DMS53 (cell line): ENCODE measurements around the gene PLEKHB2.
"Not testable (repeated sequence)": the region's sequence is repeated elsewhere in the genome, so short reads cannot be mapped to it uniquely, and the experiment has no call there.

Experiments
- DNase-seq: peaks from one replicate; lab custom pipeline; 2025; lab: John Stamatoyannopoulos, UW

PLEKHB2 gene, protein sequence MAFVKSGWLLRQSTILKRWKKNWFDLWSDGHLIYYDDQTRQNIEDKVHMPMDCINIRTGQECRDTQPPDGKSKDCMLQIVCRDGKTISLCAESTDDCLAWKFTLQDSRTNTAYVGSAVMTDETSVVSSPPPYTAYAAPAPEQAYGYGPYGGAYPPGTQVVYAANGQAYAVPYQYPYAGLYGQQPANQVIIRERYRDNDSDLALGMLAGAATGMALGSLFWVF

DNA sequence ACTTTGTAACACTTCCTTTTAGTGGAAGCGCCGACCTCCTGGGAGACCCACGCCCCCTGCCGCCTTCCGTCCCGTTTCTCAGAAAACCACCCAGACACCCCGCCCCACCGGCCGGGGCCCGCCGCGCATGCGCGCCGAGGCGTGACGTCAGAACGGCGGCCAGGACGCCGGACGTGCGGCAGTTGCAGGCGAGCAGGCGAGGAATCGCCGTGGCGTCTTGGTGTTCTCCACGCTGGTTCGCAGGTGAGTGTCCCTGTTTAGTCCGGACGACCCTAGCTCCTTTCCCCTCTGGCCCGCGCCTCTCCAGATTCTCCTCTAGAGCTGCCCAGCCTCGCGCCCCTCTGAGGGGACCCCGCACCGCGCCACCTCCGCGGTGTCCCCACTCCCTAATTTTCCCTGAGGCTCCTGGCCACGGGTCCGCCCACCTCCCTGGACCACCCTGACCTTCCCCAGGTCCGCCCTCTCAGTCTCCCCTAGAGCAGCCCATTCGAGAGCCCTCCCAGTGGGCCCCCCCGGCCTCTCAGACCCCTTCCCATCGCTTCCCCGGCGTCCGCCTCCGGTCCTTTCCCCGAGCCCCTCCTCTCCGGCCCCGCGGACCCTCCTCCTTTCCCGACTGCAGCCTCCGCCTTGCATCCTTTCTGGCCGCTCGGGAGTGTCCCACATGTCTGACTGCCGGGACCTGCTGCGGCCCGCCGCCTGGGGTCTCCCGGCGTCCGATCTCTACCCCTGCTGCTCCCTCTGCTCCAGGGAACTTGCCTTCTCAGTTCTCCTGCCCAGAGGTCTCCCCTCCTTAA is at the start of gene PLEKHB2:
PLEKHB2 (plus strand) TSS at position 181 of the 794 bp plus-strand sequence. CDS start 15,606 bp downstream, outside the sequence.
- peak; percentile 81 for DNase-seq

- DNase-seq: no peak
Measured at GRCh38 chr2:131056204-131056931, 48.8 kb upstream of the PLEKHB2 start.

DNA sequence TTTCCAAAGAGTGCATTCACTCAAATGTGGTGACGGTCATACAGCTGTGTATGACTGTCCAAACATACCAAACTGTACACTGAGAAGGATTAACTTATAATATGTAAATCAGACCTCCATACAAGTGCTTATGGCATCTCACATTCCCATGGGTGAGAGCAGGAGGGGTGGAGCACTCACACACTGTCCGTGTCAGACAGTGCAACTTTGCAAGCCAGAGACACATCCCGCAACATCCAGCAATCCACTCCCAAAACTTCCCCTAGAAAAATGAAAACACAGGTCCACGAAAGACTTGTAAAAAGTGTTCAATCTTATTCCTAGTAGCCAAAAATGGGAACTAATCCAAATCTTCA is 48.2 kb upstream of the PLEKHB2 start:
- DNase-seq: no peak

GRCh38 chr2:131058214-131058843 is 46.8 kb upstream of the PLEKHB2 start:
- DNase-seq: no peak

GRCh38 chr2:131058920-131059319 is 46.2 kb upstream of the PLEKHB2 start:
- no peak for DNase-seq

DNA sequence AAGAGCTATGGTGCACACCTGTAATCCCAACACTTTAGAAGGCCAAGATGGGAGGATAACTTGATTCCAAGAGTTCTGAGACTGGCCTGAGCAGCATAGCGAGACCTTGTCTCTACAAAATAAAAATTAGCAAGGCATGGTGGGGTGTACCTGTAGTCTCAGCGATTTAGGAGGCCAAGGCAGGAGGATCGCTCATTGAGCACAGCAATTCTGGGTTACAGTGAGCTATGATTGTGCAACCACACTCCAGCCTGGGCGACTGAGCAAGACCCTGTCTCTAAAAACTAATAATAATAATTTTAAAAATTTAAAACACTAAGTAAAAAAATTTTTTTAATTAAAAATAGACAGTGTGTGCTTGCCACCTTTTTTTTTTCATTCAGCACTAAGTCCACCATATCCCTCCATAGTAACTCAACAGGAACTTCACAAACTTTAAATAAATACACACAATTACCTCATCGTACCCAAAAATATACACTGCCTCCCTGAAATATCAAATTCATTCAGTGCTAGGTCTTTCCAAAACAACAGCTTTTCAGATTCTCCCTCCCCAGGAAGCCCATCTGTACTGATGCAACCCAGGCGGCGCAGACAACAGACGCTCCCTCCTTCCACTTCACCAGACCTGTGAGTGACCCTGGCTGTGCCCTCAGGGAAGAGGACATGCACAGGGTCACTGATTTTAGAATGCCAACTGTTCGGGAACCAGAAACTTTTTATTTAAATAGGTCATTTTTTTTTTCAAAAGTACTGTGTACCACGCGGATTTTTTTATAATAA is 41.4 kb upstream of the PLEKHB2 start:
- DNase-seq: no peak

DNA sequence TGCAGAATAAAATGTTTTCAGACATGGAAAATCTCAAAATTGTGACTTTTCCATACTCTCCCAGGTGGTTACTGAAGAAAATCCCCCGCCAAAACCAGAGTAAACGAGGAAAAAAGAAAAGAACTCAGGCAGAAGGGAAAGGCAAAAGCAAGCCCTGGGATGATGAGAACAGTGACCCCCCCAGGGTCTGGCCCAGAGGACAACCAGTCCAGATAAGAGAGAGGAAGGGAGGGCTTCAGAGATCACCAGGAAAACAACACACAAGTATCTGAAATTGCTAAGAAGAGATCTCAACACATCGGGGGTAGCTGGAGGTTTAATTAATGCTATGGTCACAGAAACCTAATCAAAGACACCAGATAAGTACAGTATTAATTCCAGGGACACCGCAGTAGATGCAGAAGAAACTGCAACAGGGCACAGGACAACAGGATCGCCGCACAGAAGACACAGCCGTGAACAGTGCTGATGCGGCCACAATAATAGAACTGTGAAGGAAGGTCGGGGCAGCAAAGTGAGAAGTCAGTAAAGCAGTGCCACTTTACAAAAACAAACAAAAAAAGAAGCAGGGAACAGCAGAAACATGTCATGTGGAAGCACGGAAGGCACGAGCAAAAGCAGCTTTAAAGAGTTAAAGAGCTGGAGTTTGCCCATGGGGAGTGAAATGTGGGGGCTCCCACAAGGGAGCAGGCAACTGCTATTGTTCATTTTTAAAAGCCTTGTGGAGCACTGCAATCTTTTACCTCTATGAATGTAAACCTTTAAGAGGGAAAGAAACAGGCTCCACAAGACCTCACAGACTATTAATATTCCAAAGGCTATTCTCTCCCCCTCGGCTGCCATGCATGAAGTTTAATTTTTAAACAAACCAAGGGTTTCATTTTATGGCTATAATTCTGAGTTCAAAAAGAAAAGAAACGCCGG is 40.3 kb upstream of the PLEKHB2 start:
- no peak for DNase-seq

DNA sequence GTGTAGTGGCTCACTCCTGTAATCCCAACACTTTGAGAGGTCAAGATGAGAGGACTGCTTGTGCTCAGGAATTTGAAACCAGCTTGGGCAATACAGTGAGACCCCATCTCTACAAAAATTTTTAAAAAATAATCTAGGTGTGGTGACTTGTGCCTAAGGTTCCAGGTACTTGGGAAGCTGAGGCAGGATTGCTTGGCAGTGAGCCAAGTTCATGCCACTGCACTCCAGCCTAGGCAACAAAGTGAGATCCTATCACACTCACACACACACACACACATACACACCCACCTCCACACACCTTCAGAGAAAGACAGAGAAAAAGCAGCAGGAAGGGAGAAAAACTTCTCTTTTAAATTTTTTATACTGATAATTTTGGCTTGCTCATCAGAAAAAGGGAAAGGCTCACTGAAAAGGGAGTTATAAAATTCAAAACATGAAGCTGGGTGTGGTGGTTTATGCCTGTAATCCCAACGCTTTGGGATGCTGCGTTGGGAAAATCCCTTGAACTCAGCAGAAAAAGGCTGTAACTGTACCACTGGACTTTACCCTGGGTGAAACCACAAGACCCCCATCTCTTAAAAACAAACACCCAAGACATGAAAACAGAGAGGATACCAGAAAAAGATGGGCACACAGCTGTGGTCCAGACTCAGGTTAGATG is 37.5 kb upstream of the PLEKHB2 start:
- DNase-seq: no peak

DNA sequence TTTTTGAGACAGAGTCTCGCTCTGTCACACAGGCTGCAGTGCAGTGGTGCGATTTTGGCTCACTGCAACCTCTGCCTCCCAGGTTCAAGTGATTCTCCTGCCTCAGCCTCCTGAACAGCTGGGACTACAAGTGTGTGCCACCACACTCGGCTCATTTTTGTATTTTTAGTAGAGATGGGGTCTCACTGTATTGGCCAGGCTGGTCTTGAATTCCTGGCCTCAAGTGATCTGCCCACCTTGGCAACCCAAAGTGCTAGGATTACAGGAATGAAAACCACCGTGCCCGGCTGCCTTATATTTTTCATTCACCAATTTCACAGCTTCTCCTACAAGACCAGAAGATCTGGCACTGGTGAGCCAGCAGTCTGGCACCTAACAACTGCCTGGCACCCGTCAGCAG is 37.0 kb upstream of the PLEKHB2 start:
- DNase-seq: not testable (repeated sequence)

GRCh38 chr2:131075578-131075977 is 29.6 kb upstream of the PLEKHB2 start:
- DNase-seq: not testable (repeated sequence)

DNA sequence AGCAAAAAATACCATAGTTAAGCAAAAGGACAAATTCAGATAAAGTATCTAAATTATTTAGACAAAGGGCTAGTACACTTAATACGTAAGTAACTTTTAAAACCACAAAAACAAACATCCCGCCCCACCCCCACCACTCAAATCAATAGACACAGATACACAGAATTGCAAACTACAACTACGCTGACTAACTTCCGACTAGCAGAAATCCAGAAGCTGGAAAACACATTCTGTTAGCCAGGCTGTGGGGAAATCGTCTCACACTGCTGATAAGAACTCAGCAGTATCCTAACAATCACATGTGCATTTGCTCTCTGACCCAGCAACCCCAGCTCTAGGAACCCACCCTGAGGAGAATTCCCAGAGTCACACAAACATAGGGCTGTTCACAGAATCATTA is 28.4 kb upstream of the PLEKHB2 start:
- no peak for DNase-seq

DNA sequence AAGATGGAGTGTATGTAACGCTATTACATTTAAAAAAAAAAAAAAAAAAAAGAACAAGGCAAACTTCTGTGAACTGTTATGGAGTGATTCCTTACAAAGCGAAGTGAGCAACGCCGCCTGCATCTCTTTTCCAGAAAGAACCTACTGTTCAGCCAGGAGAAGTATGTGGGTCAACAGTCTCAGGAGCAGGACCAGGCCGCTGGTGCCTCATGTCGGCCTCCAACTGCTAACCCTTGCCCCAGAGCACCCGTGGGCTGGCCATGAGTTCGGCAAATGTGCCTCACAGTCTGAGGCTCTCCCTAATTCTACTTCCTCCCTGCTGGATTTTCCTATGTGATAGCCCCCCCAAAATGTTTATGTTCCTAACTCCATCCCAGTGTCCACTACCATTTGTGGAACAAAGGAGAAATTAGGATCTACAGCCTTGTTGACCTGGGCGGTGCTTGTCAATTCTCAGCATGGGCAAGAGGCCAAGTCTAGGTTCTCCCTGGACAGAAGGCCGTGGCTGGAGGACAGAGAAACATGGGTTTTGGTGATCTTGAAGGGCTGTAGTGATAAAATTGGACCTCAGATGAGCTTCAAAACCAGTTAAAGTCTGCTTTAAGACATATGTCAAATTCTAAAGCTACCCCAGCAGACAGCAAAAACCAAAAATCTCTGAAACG is 27.8 kb upstream of the PLEKHB2 start:
- no peak for DNase-seq

DNA sequence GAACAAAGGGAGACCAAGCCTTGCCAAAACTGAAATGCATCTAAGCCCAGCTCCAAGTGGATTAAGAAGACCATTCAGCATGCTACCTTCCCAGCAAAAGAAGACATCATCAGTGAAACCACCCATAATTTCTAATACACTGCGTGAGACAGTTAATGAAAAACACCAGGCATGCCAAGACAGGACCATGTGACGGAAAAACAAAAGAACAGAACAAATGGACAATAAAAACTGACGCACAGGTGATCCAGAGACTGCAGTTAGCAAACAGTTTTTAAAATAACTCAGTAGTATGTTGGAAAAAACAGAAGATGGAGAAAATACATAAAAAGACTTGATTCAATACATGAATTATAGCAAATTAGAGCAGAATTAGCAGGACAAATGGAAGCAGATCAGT is 27.2 kb upstream of the PLEKHB2 start:
- DNase-seq: no peak

DNA sequence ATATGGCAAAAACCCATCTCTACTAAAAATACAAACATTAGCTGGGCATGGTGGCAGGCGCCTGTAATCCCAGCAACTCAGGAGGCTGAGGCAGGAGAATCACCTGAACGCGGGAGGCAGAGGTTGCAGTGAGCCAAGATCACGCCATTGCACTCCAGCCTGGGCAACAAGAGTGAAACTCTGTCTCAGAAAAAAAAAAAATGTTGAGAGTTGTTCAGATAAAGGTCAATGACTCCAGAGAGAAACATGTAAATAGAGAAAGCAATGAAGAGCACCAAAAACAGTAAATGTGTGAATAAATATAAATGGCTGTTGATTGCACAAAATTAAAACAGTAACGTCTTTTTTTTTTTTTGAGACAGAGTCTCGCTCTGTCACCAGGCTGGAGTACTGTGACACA is 25.2 kb upstream of the PLEKHB2 start:
- DNase-seq: not testable (repeated sequence)

DNA sequence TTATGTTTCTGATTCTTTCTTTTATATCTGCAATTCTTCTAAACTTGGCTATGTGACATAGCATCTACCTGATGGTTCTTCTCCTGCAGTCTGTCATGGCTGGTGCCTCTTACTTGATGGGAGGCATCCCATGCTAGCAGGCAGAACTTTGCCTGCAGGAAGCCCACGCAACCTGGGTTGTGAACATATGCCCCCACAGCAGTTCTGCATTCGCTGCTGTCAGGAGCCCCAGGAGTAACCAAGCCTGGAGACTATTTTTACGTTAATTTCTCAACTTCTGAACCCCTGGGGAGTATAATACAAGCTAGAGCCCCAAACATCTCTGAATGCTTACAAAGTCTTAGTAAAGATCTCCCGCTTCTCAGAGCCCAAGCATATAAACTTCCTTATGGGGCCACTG is 23.9 kb upstream of the PLEKHB2 start:
- no peak for DNase-seq

- DNase-seq: no peak
Measured at GRCh38 chr2:131085646-131086045, 19.5 kb upstream of the PLEKHB2 start.

- DNase-seq: peak; percentile 13
Measured at GRCh38 chr2:131092458-131093005, 12.6 kb upstream of the PLEKHB2 start.

DNA sequence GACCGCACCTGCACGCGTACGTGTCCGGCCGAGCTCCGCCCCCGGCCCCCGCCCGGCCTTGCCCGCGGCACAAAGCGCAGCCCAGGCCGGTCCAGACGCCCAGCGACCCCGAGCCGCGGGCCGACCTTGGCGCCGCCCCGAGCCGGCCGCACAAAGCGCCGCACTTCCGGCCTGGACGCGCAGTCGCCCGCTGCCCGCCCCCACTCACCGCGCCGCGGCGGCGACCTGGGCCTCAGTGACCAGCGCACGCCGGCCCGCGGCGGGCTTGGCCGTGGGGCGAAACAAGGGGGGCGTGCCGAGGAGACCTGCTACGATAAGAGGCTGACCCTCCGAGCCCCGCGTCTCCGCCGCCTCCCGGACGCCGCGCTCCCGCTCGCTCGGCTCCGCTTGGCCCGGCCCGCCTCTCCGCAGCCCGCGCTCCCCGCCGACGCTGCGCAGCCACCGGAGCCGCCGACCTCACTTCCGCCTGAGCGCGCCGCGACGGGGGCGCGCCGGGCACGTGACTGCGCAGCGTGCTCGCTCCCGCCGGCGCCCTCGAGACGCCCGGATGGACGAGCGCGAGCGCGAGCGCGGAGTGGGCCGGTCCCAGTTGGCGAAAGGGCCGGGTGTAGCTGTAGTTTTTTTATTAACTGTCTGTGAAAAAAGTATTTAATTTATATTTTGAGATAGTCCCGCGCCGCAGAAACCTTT is 12.0 kb upstream of the PLEKHB2 start, which contains the start of gene FAM168B:
FAM168B (minus strand) TSS at position 455 of the 690 bp plus-strand sequence. CDS start 10,814 bp downstream, outside the sequence.
- peak; percentile 88 for DNase-seq
